Right atrium auricular region (tissue), 2 donors: ENCODE measurements around the gene ZNF382. TPM values are rescaled to one million over a fixed set of nuclear protein-coding genes. Genes with fewer than 3 reads are reported as not detected.
"Not testable (repeated sequence)": the region's sequence is repeated elsewhere in the genome, so short reads cannot be mapped to it uniquely, and the experiment has no call there.

Experiments
- DNase-seq: peaks from one replicate; pipeline ENCODE4 v3.0.0-alpha.2; 2019; ENCODE audit warnings: low spot score
- H3K27ac ChIP-seq, 2 donors: fragments of 200-600 bp; sonication (generic); 1 replicate in 1 of 2; 2 replicates in 1 of 2; pipeline ENCODE4 v1.5.1; 2016 to 2019
- H3K27me3 ChIP-seq, 2 donors: fragments of 200-600 bp; sonication (generic); one replicate each; pipeline versions ENCODE4 v1.5.1 to v1.6.0; 2017 to 2019
- H3K36me3 ChIP-seq: fragments of 200-600 bp; sonication (generic); one replicate; pipeline ENCODE4 v1.5.1; 2016
- H3K4me1 ChIP-seq, 2 donors: fragments of 200-600 bp; sonication (generic); one replicate each; pipeline versions ENCODE4 v1.5.1 to v1.6.0; 2017 to 2019
- H3K4me3 ChIP-seq, 2 donors: fragments of 200-600 bp; sonication (generic); 1 replicate in 1 of 2; 2 replicates in 1 of 2; pipeline ENCODE4 v1.5.1; 2017 to 2019; ENCODE audit warnings: mild to moderate bottlenecking in 1 of 2, moderate library complexity in 1 of 2
- H3K9me3 ChIP-seq, 2 donors: fragments of 200-600 bp; sonication (generic); one replicate each; pipeline ENCODE4 v1.5.1; 2019
- CTCF ChIP-seq, 2 donors: fragments of 200-600 bp; sonication (generic); IDR thresholded peaks; one replicate each; pipeline ENCODE4 v1.5.1; 2019; ENCODE audit warnings: antibody characterized with exemption in 2 of 2
- total RNA-seq, 2 donors: library from RNA; depleted of rRNA; stranded (reverse); fragments of >200 nt; gene quantifications; one replicate each; pipeline ENCODE4 v1.1.0, GENCODE V29; 2016

ZNF382 gene
- total RNA-seq, 2 donors from 2014 or later, result 9.8 to 11.9 TPM

GRCh38 chr19:36574741-36575140 is 30.4 kb upstream of the ZNF382 start:
- Histone ChIP-seq H3K27ac (no peak overlapping the region), H3K9me3 (peaks cover 0 to 10% of the 10 kb centered on the region in 2 donors), H3K27me3 (no peaks in the 10 kb centered on the region), H3K4me1 (peaks cover 0 to 18% of the 10 kb centered on the region in 2 donors), H3K4me3 (no peak overlapping the region), H3K36me3 (peaks cover 34% of the 10 kb centered on the region)
- no peak for DNase-seq
- TF ChIP-seq CTCF (IDR thresholded peaks at IDR 0.05), result no peak

GRCh38 chr19:36577271-36577996 is 27.7 kb upstream of the ZNF382 start:
- H3K36me3 ChIP-seq, result peaks cover 41% of the 10 kb centered on the region
- no peaks in the 10 kb centered on the region for H3K27me3 ChIP-seq
- TF ChIP-seq CTCF (IDR thresholded peaks at IDR 0.05), result no peak
- DNase-seq, result no peak
- H3K9me3 ChIP-seq, result peaks cover 0 to 36% of the 10 kb centered on the region in 2 donors
- no peak overlapping the region for H3K4me3 ChIP-seq
- peaks cover 0 to 11% of the 10 kb centered on the region in 2 donors for H3K4me1 ChIP-seq
- no peak overlapping the region for H3K27ac ChIP-seq

GRCh38 chr19:36579255-36579654 is 25.9 kb upstream of the ZNF382 start:
- DNase-seq, result no peak
- H3K4me3 ChIP-seq, result no peak overlapping the region
- no peak for TF ChIP-seq CTCF (IDR thresholded peaks at IDR 0.05)
- peaks cover 0 to 5% of the 10 kb centered on the region in 2 donors for H3K4me1 ChIP-seq
- peaks cover 0 to 36% of the 10 kb centered on the region in 2 donors for H3K9me3 ChIP-seq
- peaks cover 41% of the 10 kb centered on the region for H3K36me3 ChIP-seq
- H3K27me3 ChIP-seq, result no peaks in the 10 kb centered on the region
- H3K27ac ChIP-seq, result no peak overlapping the region

GRCh38 chr19:36602681-36603080 is 2.4 kb upstream of the ZNF382 start:
- not testable (repeated sequence) for DNase-seq, H3K36me3 ChIP-seq, H3K9me3 ChIP-seq, H3K27ac ChIP-seq, H3K4me3 ChIP-seq, H3K27me3 ChIP-seq
- peaks cover 0 to 18% of the 10 kb centered on the region in 2 donors for H3K4me1 ChIP-seq

- H3K4me3 ChIP-seq, result peak overlapping the region; percentile 54 to 78
- peak; percentile 74 for DNase-seq
- H3K4me1 ChIP-seq, result peaks cover 0 to 18% of the 10 kb centered on the region in 2 donors
- no peaks in the 10 kb centered on the region for H3K27me3 ChIP-seq
- H3K27ac ChIP-seq, result peak overlapping the region; percentile 89 to 91
- TF ChIP-seq CTCF (IDR thresholded peaks at IDR 0.05), result no peak
- H3K9me3 ChIP-seq, result no peaks in the 10 kb centered on the region
- H3K36me3 ChIP-seq, result peaks cover 14% of the 10 kb centered on the region
Observed at GRCh38 chr19:36604656-36605100, 435 bp upstream of the ZNF382 start.

GRCh38 chr19:36605877-36606478 is 865 bp downstream of the ZNF382 start:
- H3K27ac ChIP-seq, result peak overlapping the region; percentile 89 to 91

More at GRCh38 chr19:36605877-36606478, 865 bp downstream of the ZNF382 start:
- Histone ChIP-seq H3K4me3 (peak overlapping the region; percentile 54 to 78), H3K9me3 (no peaks in the 10 kb centered on the region), H3K36me3 (peaks cover 25% of the 10 kb centered on the region), H3K27me3 (no peaks in the 10 kb centered on the region), H3K4me1 (peaks cover 0 to 18% of the 10 kb centered on the region in 2 donors)
- no peak for DNase-seq
- no peak for TF ChIP-seq CTCF (IDR thresholded peaks at IDR 0.05)
